ENCODE data around the gene BBS9. TPM values are rescaled to one million over a fixed set of nuclear protein-coding genes. Genes with fewer than 3 reads are reported as not detected.

Gene BBS9
- total and polyA plus RNA-seq, 2 experiments from 2014 or later: 27.2 to 66.1 TPM

- Mint-ChIP-seq H3K9me3 (peaks cover 7% of the 10 kb centered on the region), H3K4me1 (peaks cover 31% of the 10 kb centered on the region), H3K4me3 (no peak overlapping the region), H3K36me3 (ENCODE audit: low read depth) (peaks cover 6% of the 10 kb centered on the region; the same call in 2 of the 3 replicates), H3K27me3 (ENCODE audit: insufficient read depth, low read depth, poor library complexity) (no peaks in the 10 kb centered on the region), H3K27ac (no peak overlapping the region; the same call in 1 of the 2 replicates)
- H4K20me1 ChIP-seq (replicated peaks; ENCODE audit: insufficient read depth): no peaks in the 10 kb centered on the region
- H3K4me2 ChIP-seq: no peak overlapping the region
- no peak overlapping the region for H2AFZ ChIP-seq
- TF ChIP-seq EZH2phosphoT487 (IDR thresholded peaks at IDR 0.05; ENCODE audit: unreplicated experiment): no peak
- H3K27me3 ChIP-seq (ENCODE audit: insufficient read depth): no peaks in the 10 kb centered on the region
- ATAC-seq (no peak), DNase-seq (ENCODE audit: low spot score) (no peak)
- H3K4me1 ChIP-seq (ENCODE audit: insufficient read depth): peaks cover 14% of the 10 kb centered on the region; the same call in 1 of the 2 replicates
- H3F3A ChIP-seq (replicated peaks; ENCODE audit: low read depth): no peaks in the 10 kb centered on the region
- no peaks in the 10 kb centered on the region for H3K79me2 ChIP-seq (replicated peaks; ENCODE audit: insufficient read depth)
- H3K36me3 ChIP-seq (ENCODE audit: insufficient read depth): no peaks in the 10 kb centered on the region
- no peak overlapping the region for H3K4me3 ChIP-seq
- H3K27ac ChIP-seq (ENCODE audit: low read depth): no peak overlapping the region
- no peaks in the 10 kb centered on the region for H3K9me2 ChIP-seq (ENCODE audit: insufficient read depth)
These were observed 498.4 kb downstream of the BBS9 start for GRCh38 chr7:33627741-33628140.

GRCh38 chr7:33628894-33629293, 499.5 kb downstream of the BBS9 start:
- DNase-seq (ENCODE audit: low spot score) (no peak), ATAC-seq (no peak)
- Mint-ChIP-seq H3K4me3 (no peak overlapping the region), H3K4me1 (peaks cover 31% of the 10 kb centered on the region), H3K27me3 (ENCODE audit: insufficient read depth, low read depth, poor library complexity) (no peaks in the 10 kb centered on the region), H3K27ac (0 out of 2 replicates have a peak overlapping the region, but pooled peaks have one; percentile 15), H3K36me3 (ENCODE audit: low read depth) (peaks cover 6% of the 10 kb centered on the region; the same call in 2 of the 3 replicates), H3K9me3 (peaks cover 7% of the 10 kb centered on the region)
- no peak overlapping the region for H3K4me2 ChIP-seq
- no peak overlapping the region for H2AFZ ChIP-seq
- no peaks in the 10 kb centered on the region for H3K79me2 ChIP-seq (replicated peaks; ENCODE audit: insufficient read depth)
- H4K20me1 ChIP-seq (replicated peaks; ENCODE audit: insufficient read depth): no peaks in the 10 kb centered on the region
- no peaks in the 10 kb centered on the region for H3K27me3 ChIP-seq (ENCODE audit: insufficient read depth)
- H3K9me2 ChIP-seq (ENCODE audit: insufficient read depth): no peaks in the 10 kb centered on the region
- no peaks in the 10 kb centered on the region for H3F3A ChIP-seq (replicated peaks; ENCODE audit: low read depth)
- no peaks in the 10 kb centered on the region for H3K36me3 ChIP-seq (ENCODE audit: insufficient read depth)
- H3K4me1 ChIP-seq (ENCODE audit: insufficient read depth): peaks cover 14% of the 10 kb centered on the region; the same call in 1 of the 2 replicates
- H3K27ac ChIP-seq (ENCODE audit: low read depth): no peak overlapping the region
- H3K4me3 ChIP-seq: no peak overlapping the region
- no peak for TF ChIP-seq CTCF (conservative IDR thresholded peaks at IDR 0.05; ENCODE audit: low read depth in 2 of 2)
- TF ChIP-seq STAT1 (IDR thresholded peaks at IDR 0.05; ENCODE audit: unreplicated experiment): no peak
- TF ChIP-seq POLR2AphosphoS5 (IDR thresholded peaks at IDR 0.05; ENCODE audit: low read depth): no peak
- TF ChIP-seq ZNF462 (CRISPR knock-in tag; IDR thresholded peaks at IDR 0.05): no peak
- no peak for TF ChIP-seq ETS1 (IDR thresholded peaks at IDR 0.05)
- no peak for TF ChIP-seq ZNF114 (CRISPR knock-in tag; IDR thresholded peaks at IDR 0.05)
- no peak for TF ChIP-seq JUNB (IDR thresholded peaks at IDR 0.05; ENCODE audit: unreplicated experiment)
- no peak for TF ChIP-seq REST (IDR thresholded peaks at IDR 0.05; ENCODE audit: unreplicated experiment)
- TF ChIP-seq EZH2phosphoT487 (IDR thresholded peaks at IDR 0.05; ENCODE audit: unreplicated experiment): no peak

Data from GM23338 (cell line).